IMR-90 (cell line): Measurements from ENCODE around the gene PCSK5. TPM values are rescaled to one million over a fixed set of nuclear protein-coding genes. Genes with fewer than 3 reads are reported as not detected.

Experiments
- ATAC-seq: fragments of 200-7000 bp; cut with Tn5 transposase; 2 replicates; pipeline ENCODE4 v1.9.1; 2020; ENCODE audit warnings: low read depth, mild to moderate bottlenecking, moderate library complexity
- BruUV-seq: library from RNA; stranded (reverse); fragments of 400-500 nt; replicated peaks from 2 replicates; lab custom pipeline; 2021; lab: Mats Ljungman, UMichigan
- CTCF ChIA-PET: fragments of 300-600 bp; formaldehyde crosslinking; extraction: SDS; loops from one replicate; lab custom pipeline; 2021; ENCODE audit warnings: antibody characterized with exemption; lab: Yijun Ruan, JAX
- POLR2A ChIA-PET: fragments of 300-600 bp; sonication (Branson Sonifier 250); formaldehyde crosslinking; loops from one replicate; lab custom pipeline; 2022; ENCODE audit warnings: antibody characterized with exemption; ENCODE audit not compliant: unreplicated experiment; lab: Charles Lee
- DNase-seq: peaks from one replicate; pipeline ENCODE4 v3.0.0; 2013
- H2AFZ ChIP-seq: replicated peaks from 2 replicates; pipeline ENCODE3; 2013; ENCODE audit warnings: low read length, mild to moderate bottlenecking; ENCODE audit not compliant: poor library complexity
- H2AK5ac ChIP-seq: 2 replicates; pipeline ENCODE4 v1.6.1; 2013; ENCODE audit warnings: low read depth, low read length, inconsistent platforms
- H2AK9ac ChIP-seq: replicated peaks from 2 replicates; pipeline ENCODE3; 2013; ENCODE audit warnings: mild to moderate bottlenecking, low read depth, low read length, moderate library complexity; ENCODE audit not compliant: poor library complexity
- H2BK120ac ChIP-seq: 2 replicates; pipeline ENCODE4 v1.6.1; 2013; ENCODE audit warnings: low read depth, low read length, inconsistent platforms
- H2BK15ac ChIP-seq: 3 replicates; pipeline ENCODE4 v1.6.1; 2013; ENCODE audit warnings: low read depth, low read length, inconsistent platforms
- H2BK20ac ChIP-seq: 2 replicates; pipeline ENCODE4 v1.6.1; 2013; ENCODE audit warnings: low read depth, mild to moderate bottlenecking, inconsistent platforms, low read length, moderate library complexity
- H2BK5ac ChIP-seq: 2 replicates; pipeline ENCODE4 v1.6.1; 2013; ENCODE audit warnings: mild to moderate bottlenecking, low read depth, low read length, inconsistent platforms; ENCODE audit not compliant: poor library complexity, severe bottlenecking
- H3K14ac ChIP-seq: replicated peaks from 2 replicates; pipeline ENCODE4 v1.6.1; 2013; ENCODE audit warnings: low read depth, low read length, inconsistent platforms
- H3K18ac ChIP-seq: 2 replicates; pipeline ENCODE4 v1.6.1; 2013; ENCODE audit warnings: low read depth, low read length, control low read depth
- H3K23ac ChIP-seq: 2 replicates; pipeline ENCODE4 v1.6.1; 2013; ENCODE audit warnings: low read depth, low read length, inconsistent platforms
- H3K27ac ChIP-seq: 2 replicates; pipeline ENCODE4 v1.5.1; 2013; ENCODE audit warnings: mild to moderate bottlenecking, control low read depth, low read length; ENCODE audit not compliant: insufficient read depth
- H3K27me3 ChIP-seq: 2 replicates; pipeline ENCODE4 v1.6.1; 2013; ENCODE audit warnings: low read length; ENCODE audit not compliant: control insufficient read depth, insufficient read depth
- H3K36me3 ChIP-seq: 2 replicates; pipeline ENCODE4 v1.6.1; 2013; ENCODE audit warnings: low read length, mixed read lengths; ENCODE audit not compliant: control insufficient read depth, insufficient read depth
- H3K4ac ChIP-seq: 2 replicates; pipeline ENCODE4 v1.6.1; 2013; ENCODE audit warnings: low read depth, low read length, inconsistent platforms
- H3K4me1 ChIP-seq: 2 replicates; pipeline ENCODE4 v1.6.1; 2013; ENCODE audit warnings: low read length, mixed read lengths; ENCODE audit not compliant: control insufficient read depth, insufficient read depth
- H3K4me2 ChIP-seq: 2 replicates; pipeline ENCODE4 v1.6.1; 2013; ENCODE audit warnings: low read depth, mild to moderate bottlenecking, control low read depth, low read length, moderate library complexity
- H3K4me3 ChIP-seq: 2 replicates; pipeline ENCODE4 v1.5.1; 2013; ENCODE audit warnings: low read depth, mild to moderate bottlenecking, control low read depth, low read length, moderate library complexity; ENCODE audit not compliant: insufficient read depth
- H3K56ac ChIP-seq: 2 replicates; pipeline ENCODE4 v1.6.1; 2013; ENCODE audit warnings: low read length, inconsistent platforms; ENCODE audit not compliant: insufficient read depth; ENCODE audit errors: extremely low read depth
- H3K79me1 ChIP-seq, 2 experiments: 2 replicates each; pipeline ENCODE4 v1.6.1; 2013; ENCODE audit warnings: low read length in 2 of 2, inconsistent platforms in 1 of 2, low read depth in 1 of 2
- H3K9ac ChIP-seq: 2 replicates; pipeline ENCODE4 v1.6.1; 2013; ENCODE audit warnings: low read depth, low read length, control low read depth
- H3K9me1 ChIP-seq: 2 replicates; pipeline ENCODE4 v1.6.1; 2013; ENCODE audit warnings: low read length, inconsistent platforms; ENCODE audit not compliant: insufficient read depth
- H3K9me3 ChIP-seq: 2 replicates; pipeline ENCODE4 v1.6.1; 2013; ENCODE audit warnings: low read length; ENCODE audit not compliant: control insufficient read depth, insufficient read depth
- H4K20me1 ChIP-seq: 2 replicates; pipeline ENCODE4 v1.6.1; 2013; ENCODE audit warnings: low read length, inconsistent platforms; ENCODE audit not compliant: insufficient read depth
- H4K5ac ChIP-seq: 2 replicates; pipeline ENCODE4 v1.6.1; 2013; ENCODE audit warnings: mild to moderate bottlenecking, low read depth, low read length, control low read depth
- H4K8ac ChIP-seq, 2 experiments: 2 replicates each; pipeline ENCODE4 v1.6.1; 2013; ENCODE audit warnings: low read depth in 2 of 2, low read length in 2 of 2, control low read depth in 1 of 2, inconsistent platforms in 1 of 2
- H4K91ac ChIP-seq: 2 replicates; pipeline ENCODE4 v1.6.1; 2013; ENCODE audit warnings: low read depth, low read length, inconsistent platforms; ENCODE audit not compliant: insufficient read depth
- BHLHE40 ChIP-seq: fragments of 150-350 bp; IDR thresholded peaks from 2 replicates; pipeline ENCODE4 v1.6.1; 2016; ENCODE audit warnings: mild to moderate bottlenecking, low read depth, low read length
- CEBPB ChIP-seq: IDR thresholded peaks from 2 replicates; pipeline ENCODE4 v1.6.1; 2012; ENCODE audit warnings: low read depth, low read length, improper control_type of control experiment
- CHD1 ChIP-seq: IDR thresholded peaks from 2 replicates; pipeline ENCODE4 v1.6.1; 2012; ENCODE audit warnings: low read depth, low read length, improper control_type of control experiment
- CTCF ChIP-seq: conservative IDR thresholded peaks from 2 replicates; pipeline ENCODE4 v1.5.1; 2012; ENCODE audit warnings: mild to moderate bottlenecking, low read depth, low read length, improper control_type of control experiment
- ELK1 ChIP-seq: fragments of 150-350 bp; IDR thresholded peaks from 2 replicates; pipeline ENCODE4 v1.6.1; 2016; ENCODE audit warnings: low read depth, mild to moderate bottlenecking, low read length, moderate library complexity, borderline replicate concordance
- FOS ChIP-seq: fragments of 150-350 bp; IDR thresholded peaks from 2 replicates; pipeline ENCODE4 v1.6.1; 2016; ENCODE audit warnings: low read depth, low read length
- MAFK ChIP-seq: IDR thresholded peaks from 2 replicates; pipeline ENCODE4 v1.6.1; 2012; ENCODE audit warnings: low read depth, low read length, improper control_type of control experiment
- MAZ ChIP-seq: IDR thresholded peaks from 2 replicates; pipeline ENCODE4 v1.6.1; 2012; ENCODE audit warnings: low read depth, mild to moderate bottlenecking, low read length, improper control_type of control experiment, moderate library complexity, borderline replicate concordance
- NFE2L2 ChIP-seq: fragments of 150-350 bp; IDR thresholded peaks from 2 replicates; pipeline ENCODE4 v1.6.1; 2016; ENCODE audit warnings: low read depth, mild to moderate bottlenecking, low read length
- POLR2A ChIP-seq: IDR thresholded peaks from 2 replicates; pipeline ENCODE4 v1.6.1; 2012; ENCODE audit warnings: mild to moderate bottlenecking, low read depth, low read length
- RAD21 ChIP-seq: IDR thresholded peaks from 2 replicates; pipeline ENCODE4 v1.6.1; 2012; ENCODE audit warnings: low read length, improper control_type of control experiment
- RCOR1 ChIP-seq: IDR thresholded peaks from 2 replicates; pipeline ENCODE4 v1.6.1; 2012; ENCODE audit warnings: mild to moderate bottlenecking, low read length, improper control_type of control experiment; ENCODE audit not compliant: insufficient replicate concordance
- RFX5 ChIP-seq: IDR thresholded peaks from 2 replicates; pipeline ENCODE4 v1.8.0; 2012; ENCODE audit warnings: low read depth, mild to moderate bottlenecking, low read length, moderate library complexity
- SMC3 ChIP-seq: fragments of 150-350 bp; IDR thresholded peaks from 2 replicates; pipeline ENCODE4 v1.6.1; 2016; ENCODE audit warnings: low read depth, mild to moderate bottlenecking, antibody characterized with exemption, low read length, moderate library complexity
- USF2 ChIP-seq: fragments of 150-350 bp; IDR thresholded peaks from 2 replicates; pipeline ENCODE4 v1.6.1; 2017; ENCODE audit warnings: mild to moderate bottlenecking, antibody characterized with exemption, low read length, low read depth
- WGBS, 2 experiments: methylation state at CpG; one replicate each; pipeline versions ENCODE4 v1.1.5 to v1.1.7; 2013; ENCODE audit warnings: missing lambda C conversion rate in 2 of 2; ENCODE audit not compliant: insufficient read length in 1 of 2; ENCODE audit errors: extremely low coverage in 2 of 2; 5-methylcytosine and 5-hydroxymethylcytosine counted together
- dilution Hi-C: fragments of 300-500 bp; cut with HindIII; formaldehyde crosslinking; loops from one replicate; pipeline ENCODE4 v1.14.3; 2018; ENCODE audit warnings: low sequenced_read_pairs; ENCODE audit not compliant: unreplicated experiment
- in situ Hi-C: fragments of 300-500 bp; cut with MboI; formaldehyde crosslinking; loops from 3 replicates; pipeline ENCODE4 v1.14.3; 2019; ENCODE audit warnings: low sequenced_read_pairs, inconsistent platforms, mixed read lengths
- intact Hi-C: fragments of 100-400 bp; cut with micrococcal nuclease; formaldehyde crosslinking; loops from 2 replicates; pipeline ENCODE4 v1.10.0; 2022
- polyA plus RNA-seq, 3 experiments: library from polyadenylated mRNA; depleted of rRNA; stranded (reverse); fragments of >200 nt; gene quantifications; 2 replicates each; pipeline ENCODE4 v1.2.3, GENCODE V29; 2012; ENCODE audit warnings: low replicate concordance in 1 of 3
- total RNA-seq: library from RNA; depleted of rRNA; stranded (reverse); fragments of >200 nt; gene quantifications from 2 replicates; pipeline ENCODE4 v1.2.3, GENCODE V29; 2012

Gene PCSK5
- total and polyA plus RNA-seq, 2 of the 4 experiments (the other 2 are of a cell fraction), result 1.5 to 3.0 TPM

- Histone ChIP-seq H3K36me3 (peaks cover 10% of the 10 kb centered on the region), H4K5ac (no peak overlapping the region), H2BK120ac (no peak overlapping the region), H3K4me2 (peak overlapping the region; percentile 85), H3K4ac (no peak overlapping the region), H3K9me3 (no peaks in the 10 kb centered on the region), H3K14ac (no peak overlapping the region), H3K4me1 (no peaks in the 10 kb centered on the region; the same call in none of the 2 replicates), H2BK15ac (no peak overlapping the region), H4K20me1 (no peaks in the 10 kb centered on the region), H3K79me1 (no peaks in the 10 kb centered on the region), H4K8ac (no peak overlapping the region), H2AK9ac (no peak overlapping the region), H3K27me3 (no peaks in the 10 kb centered on the region), H3K56ac (no peak overlapping the region), H3K27ac (no peak overlapping the region), H3K18ac (no peak overlapping the region; the same call in 1 of the 2 replicates), H3K4me3 (no peak overlapping the region), H2AFZ (no peak overlapping the region), H2BK20ac (no peak overlapping the region), H2AK5ac (no peak overlapping the region), H4K91ac (no peak overlapping the region), H3K9me1 (no peaks in the 10 kb centered on the region), H3K23ac (no peak overlapping the region; the same call in 1 of the 2 replicates), H3K9ac (no peak overlapping the region), H2BK5ac (no peak overlapping the region)
- in situ Hi-C loops, result no loop called here
- BruUV-seq, result no TSS peak
- CTCF ChIA-PET, result no interaction called here
- DNase-seq, result no peak
- intact Hi-C loops, result no loop called here
- no CpG with 5 or more reads among the region's 6 CpGs for WGBS, 2 experiments
- dilution Hi-C loops, result no loop called here
- ATAC-seq, result no peak
- POLR2A ChIA-PET, result no interaction called here
- TF ChIP-seq CEBPB (no peak), SMC3 (no peak), CTCF (no peak), USF2 (no peak), BHLHE40 (no peak), RCOR1 (no peak), RFX5 (no peak), MAFK (no peak), NFE2L2 (no peak), POLR2A (no peak), FOS (no peak), MAZ (no peak), ELK1 (no peak), CHD1 (no peak), RAD21 (no peak)
Measured at GRCh38 chr9:76103531-76104315, 213.2 kb downstream of the PCSK5 start.
